Activated CD8-positive, alpha-beta T cell treated with anti-CD3 and anti-CD28 coated beads for 36 hours (primary cell): ENCODE data around the gene RBBP8. TPM values are rescaled to one million over a fixed set of nuclear protein-coding genes. Genes with fewer than 3 reads are reported as not detected.
A peak's percentile ranks its signal among the peaks of the same experiment; 100 is the strongest.

ENCODE experiments used
- ATAC-seq: fragments of 200-7000 bp; cut with Tn5 transposase; one replicate; pipeline ENCODE4 v1.10.0; 2021; ENCODE audit warnings: mild to moderate bottlenecking, moderate library complexity
- CTCF ChIA-PET: fragments of 350-600 bp; sonication (Branson Sonifier 250); formaldehyde crosslinking; loops from one replicate; lab custom pipeline; 2021; ENCODE audit warnings: antibody characterized with exemption; lab: Charles Lee
- POLR2A ChIA-PET: fragments of 350-600 bp; sonication (Branson Sonifier 250); formaldehyde crosslinking; loops from one replicate; lab custom pipeline; 2021; ENCODE audit warnings: antibody characterized with exemption; lab: Charles Lee
- DNase-seq: peaks from one replicate; pipeline ENCODE4 v3.0.0-alpha.2; 2020
- H3K27ac Mint-ChIP-seq: one replicate; pipeline ENCODE4 v1.8.0; 2021; ENCODE audit warnings: mild to moderate bottlenecking, mixed read lengths
- H3K27me3 Mint-ChIP-seq: one replicate; pipeline ENCODE4 v1.8.0; 2021; ENCODE audit warnings: mixed read lengths
- H3K36me3 Mint-ChIP-seq: one replicate; pipeline ENCODE4 v1.8.0; 2021; ENCODE audit warnings: low read depth, mixed read lengths
- H3K4me1 Mint-ChIP-seq: one replicate; pipeline ENCODE4 v1.8.0; 2021; ENCODE audit warnings: low read depth, mixed read lengths
- H3K4me3 Mint-ChIP-seq: one replicate; pipeline ENCODE4 v1.8.0; 2021; ENCODE audit warnings: mild to moderate bottlenecking, moderate library complexity, mixed read lengths
- H3K9me3 Mint-ChIP-seq: one replicate; pipeline ENCODE4 v1.8.0; 2021; ENCODE audit warnings: mixed read lengths
- CTCF ChIP-seq: fragments of 200-600 bp; IDR thresholded peaks from one replicate; pipeline ENCODE4 v1.8.0; 2022; ENCODE audit warnings: antibody characterized with exemption, mild to moderate bottlenecking
- intact Hi-C: fragments of 100-400 bp; cut with micrococcal nuclease; formaldehyde crosslinking; loops from one replicate; pipeline ENCODE4 v1.10.0; 2022
- total RNA-seq, 2 experiments: library from RNA; stranded (reverse); gene quantifications; one replicate each; pipeline ENCODE4 v1.2.3, GENCODE V29; 2021

The RBBP8 gene
- total RNA-seq, 2 experiments from 2014 or later = 70.9 to 81.9 TPM

- peak; percentile 76 for TF ChIP-seq CTCF
- intact Hi-C loops = no loop called here
- Mint-ChIP-seq H3K4me3 (no peak overlapping the region), H3K4me1 (peaks cover 12% of the 10 kb centered on the region), H3K27me3 (peaks cover 7% of the 10 kb centered on the region), H3K36me3 (peaks cover 15% of the 10 kb centered on the region), H3K27ac (no peak overlapping the region), H3K9me3 (no peaks in the 10 kb centered on the region)
- ATAC-seq = peak; percentile 59
- ChIA-PET CTCF (interaction anchor here (0.6 to 3.1 kb wide), 21 partner anchors 8 to 483 kb away, joined by 3 to 19 read pairs (median 4); no protein-coding TSS in a partner anchor), POLR2A (interaction anchor here (0.7 kb wide), 1 partner anchor 73 kb away, joined by 5 read pairs; no protein-coding TSS in a partner anchor)
- DNase-seq = peak; percentile 93
Measured at GRCh38 chr18:22930089-22930713, 2.9 kb upstream of the RBBP8 start.

GRCh38 chr18:22932885-22933205 is 283 bp upstream of the RBBP8 start:
- no peak for TF ChIP-seq CTCF
- CTCF ChIA-PET = interaction anchor here (0.7 to 1.3 kb wide), 5 partner anchors 51 to 555 kb away, joined by 3 to 6 read pairs (median 4); no protein-coding TSS in a partner anchor
- POLR2A ChIA-PET = interaction anchor here (1.5 kb wide), 1 partner anchor 8 kb away, joined by 6 read pairs; no protein-coding TSS in a partner anchor
- Mint-ChIP-seq H3K4me1 (peaks cover 20% of the 10 kb centered on the region), H3K27me3 (peaks cover 7% of the 10 kb centered on the region), H3K9me3 (no peaks in the 10 kb centered on the region), H3K4me3 (peak overlapping the region; percentile 88), H3K36me3 (peaks cover 28% of the 10 kb centered on the region), H3K27ac (peak overlapping the region; percentile 79)
- no peak for DNase-seq
- ATAC-seq = peak; percentile 39
- intact Hi-C loops = no loop called here

GRCh38 chr18:22933966-22934423 is 867 bp downstream of the RBBP8 start:
- DNase-seq = no peak
- Mint-ChIP-seq H3K36me3 (peaks cover 37% of the 10 kb centered on the region), H3K4me3 (peak overlapping the region; percentile 88), H3K9me3 (no peaks in the 10 kb centered on the region), H3K27ac (peak overlapping the region; percentile 87), H3K27me3 (peaks cover 7% of the 10 kb centered on the region), H3K4me1 (peaks cover 20% of the 10 kb centered on the region)
- CTCF ChIA-PET = interaction anchor here (1.0 to 1.3 kb wide), 2 partner anchors 49 to 135 kb away, joined by 4 read pairs; no protein-coding TSS in a partner anchor
- peak; percentile 27 for ATAC-seq
- POLR2A ChIA-PET = interaction anchor here (1.5 kb wide), 1 partner anchor 10 kb away, joined by 6 read pairs; no protein-coding TSS in a partner anchor
- intact Hi-C loops = no loop called here
- TF ChIP-seq CTCF = no peak

GRCh38 chr18:22934789-22935188 is 1.7 kb downstream of the RBBP8 start:
- TF ChIP-seq CTCF = no peak
- ChIA-PET POLR2A (interaction anchor here (0.8 to 1.5 kb wide), 2 partner anchors 92 to 1322 kb away, joined by 3 to 5 read pairs; partner anchors contain the start of gene SNRPD1), CTCF (interaction anchor here (0.7 to 1.4 kb wide), 3 partner anchors 10 to 477 kb away, joined by 3 read pairs; no protein-coding TSS in a partner anchor)
- peaks cover 42% of the 10 kb centered on the region for H3K36me3 Mint-ChIP-seq
- no peaks in the 10 kb centered on the region for H3K9me3 Mint-ChIP-seq
- ATAC-seq (no peak), DNase-seq (no peak)
- peak overlapping the region; percentile 52 for H3K27ac Mint-ChIP-seq
- H3K4me3 Mint-ChIP-seq = peak overlapping the region; percentile 88
- H3K4me1 Mint-ChIP-seq = peaks cover 20% of the 10 kb centered on the region
- H3K27me3 Mint-ChIP-seq = peaks cover 7% of the 10 kb centered on the region
- intact Hi-C loops = no loop called here

GRCh38 chr18:22935431-22935830 is 2.3 kb downstream of the RBBP8 start:
- Mint-ChIP-seq H3K4me1 (peaks cover 20% of the 10 kb centered on the region), H3K4me3 (peak overlapping the region; percentile 57), H3K27me3 (peaks cover 7% of the 10 kb centered on the region), H3K36me3 (peaks cover 45% of the 10 kb centered on the region), H3K27ac (no peak overlapping the region), H3K9me3 (no peaks in the 10 kb centered on the region)
- DNase-seq (no peak), ATAC-seq (no peak)
- CTCF ChIA-PET = interaction anchor here (1.0 to 1.4 kb wide), 2 partner anchors 10 to 477 kb away, joined by 3 read pairs; no protein-coding TSS in a partner anchor
- intact Hi-C loops = no loop called here
- POLR2A ChIA-PET = interaction anchor here (1.5 kb wide), 1 partner anchor 1323 kb away, joined by 5 read pairs; the partner anchor contains the start of gene SNRPD1
- no peak for TF ChIP-seq CTCF
